Measurements from ENCODE around the gene DNPH1.

- no peak for TF ChIP-seq RBBP5 (conservative IDR thresholded peaks at IDR 0.05)
- no peak for TF ChIP-seq POLR2A (IDR thresholded peaks at IDR 0.05; ENCODE audit: low read depth, low read length)
- no peak for TF ChIP-seq CEBPB (IDR thresholded peaks at IDR 0.05; ENCODE audit: borderline replicate concordance in 1 of 2, low read depth in 2 of 2, low read length in 2 of 2)
- no peak for TF ChIP-seq NR2C2 (IDR thresholded peaks at IDR 0.05; ENCODE audit: borderline replicate concordance, control insufficient read depth, insufficient read length, low read depth)
- TF ChIP-seq CTCF (IDR thresholded peaks at IDR 0.05 in 2 of 3, conservative IDR thresholded peaks at IDR 0.05 in 1 of 3; ENCODE audit: control insufficient read depth in 2 of 3, extremely low read depth in 1 of 3, insufficient read depth in 1 of 3, low read depth in 3 of 3, low read length in 3 of 3) = no peak
- no peak for TF ChIP-seq SUZ12 (IDR thresholded peaks at IDR 0.05; ENCODE audit: unreplicated experiment)
- no peak for TF ChIP-seq CHD1 (IDR thresholded peaks at IDR 0.05; ENCODE audit: low read depth, low read length)
- TF ChIP-seq SMC3 (IDR thresholded peaks at IDR 0.05; ENCODE audit: borderline replicate concordance, low read length) = no peak
Observed at GRCh38 chr6:43243664-43244321, 14.5 kb upstream of the DNPH1 start.
